Amygdala (tissue), 56 donors: ENCODE results near the gene FOXS1.
"Not testable (repeated sequence)": the region's sequence is repeated elsewhere in the genome, so short reads cannot be mapped to it uniquely, and the experiment has no call there.

Experiments
- DNase-seq, 56 donors: peaks; one replicate each; lab custom pipeline; 2025; lab: John Stamatoyannopoulos, UW

The FOXS1 gene

DNA sequence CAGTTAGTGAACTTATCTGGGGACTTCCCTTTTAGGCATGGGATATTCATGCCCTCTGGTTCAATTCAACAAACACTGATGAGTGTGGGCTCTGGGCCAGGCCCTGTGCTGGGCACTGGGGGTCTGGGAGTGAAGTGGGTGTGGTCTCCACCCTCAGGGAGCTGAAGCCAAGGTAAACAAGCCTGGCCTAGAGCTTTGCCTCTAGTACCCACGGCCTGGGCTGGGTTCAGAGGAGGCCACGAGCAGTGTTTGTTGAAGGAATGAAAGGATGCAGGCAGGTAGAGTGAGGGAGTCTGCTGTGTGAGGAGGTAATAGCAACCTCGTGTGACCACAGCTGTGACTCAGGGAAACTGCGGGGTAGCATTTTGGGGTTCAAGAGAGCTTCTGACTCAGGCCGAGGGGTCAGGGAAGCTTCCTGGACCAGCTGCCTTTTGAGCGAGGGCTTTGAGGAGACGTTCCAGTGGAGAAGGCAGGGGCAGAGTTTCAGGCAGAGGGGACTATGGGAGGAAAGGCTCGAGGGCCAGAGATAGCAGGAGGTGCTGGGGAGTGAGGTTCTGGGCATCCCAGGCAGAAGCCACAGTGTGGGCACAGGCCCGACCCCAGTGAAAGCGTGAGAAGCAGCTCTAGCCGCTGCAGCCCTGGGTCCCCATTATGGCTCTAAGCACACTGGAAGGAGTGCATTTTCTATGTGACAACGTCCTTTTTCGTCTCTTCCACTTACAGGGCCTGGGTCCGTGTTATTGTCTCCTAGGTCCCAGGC is 20.7 kb downstream of the FOXS1 start:
- no peak for DNase-seq

DNA sequence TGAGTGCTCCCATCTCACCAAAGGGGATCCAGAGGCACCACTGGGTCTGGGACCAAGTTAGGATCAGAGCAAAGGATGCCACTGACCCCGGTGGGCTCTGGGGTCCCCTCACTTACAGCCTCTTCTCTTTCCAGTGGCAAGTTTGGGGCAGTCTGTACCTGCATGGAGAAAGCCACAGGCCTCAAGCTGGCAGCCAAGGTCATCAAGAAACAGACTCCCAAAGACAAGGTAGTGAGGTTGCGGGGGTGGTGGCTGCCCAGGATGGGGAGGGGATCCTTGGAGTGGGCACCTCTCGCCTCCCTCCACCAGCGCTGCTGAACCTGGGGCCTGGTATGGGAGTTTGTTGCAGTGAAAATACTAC is 21.3 kb downstream of the FOXS1 start:
- no peak for DNase-seq

DNA sequence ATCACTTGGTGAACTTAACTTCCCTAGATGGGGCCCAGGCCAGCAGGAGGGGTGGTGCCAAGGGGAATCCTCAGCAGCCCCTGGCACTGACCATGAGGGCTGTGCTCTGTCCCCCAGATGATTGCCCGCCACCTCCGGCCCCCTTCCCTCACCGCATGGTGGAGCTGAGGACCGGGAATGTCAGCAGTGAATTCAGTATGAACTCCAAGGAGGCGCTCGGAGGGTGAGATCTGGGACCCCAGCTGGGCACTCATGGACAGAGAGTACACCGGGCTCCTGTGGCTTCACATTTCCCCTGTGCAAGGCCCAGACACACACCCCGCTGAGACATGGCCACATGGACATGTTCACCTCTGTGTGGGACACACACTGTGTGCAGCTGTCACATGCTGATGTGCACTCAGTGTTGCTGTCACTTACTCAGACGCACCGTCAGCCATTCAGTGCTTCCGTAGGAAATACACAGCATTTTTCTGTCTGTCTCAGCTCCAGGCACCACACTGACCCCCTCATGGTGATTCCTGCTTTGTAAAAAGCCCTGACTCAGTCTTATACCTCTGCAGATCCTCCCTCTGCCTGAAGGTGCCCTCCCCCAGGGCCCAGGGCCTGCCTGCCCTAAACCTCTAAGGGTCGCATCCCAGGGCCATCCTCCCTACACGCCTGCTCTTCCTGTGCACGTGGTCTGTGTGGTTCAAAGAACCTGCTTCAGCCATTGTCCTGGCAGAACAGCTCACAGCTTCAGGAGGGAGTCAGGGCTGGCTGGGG is 21.9 kb downstream of the FOXS1 start:
- DNase-seq = no peak

DNA sequence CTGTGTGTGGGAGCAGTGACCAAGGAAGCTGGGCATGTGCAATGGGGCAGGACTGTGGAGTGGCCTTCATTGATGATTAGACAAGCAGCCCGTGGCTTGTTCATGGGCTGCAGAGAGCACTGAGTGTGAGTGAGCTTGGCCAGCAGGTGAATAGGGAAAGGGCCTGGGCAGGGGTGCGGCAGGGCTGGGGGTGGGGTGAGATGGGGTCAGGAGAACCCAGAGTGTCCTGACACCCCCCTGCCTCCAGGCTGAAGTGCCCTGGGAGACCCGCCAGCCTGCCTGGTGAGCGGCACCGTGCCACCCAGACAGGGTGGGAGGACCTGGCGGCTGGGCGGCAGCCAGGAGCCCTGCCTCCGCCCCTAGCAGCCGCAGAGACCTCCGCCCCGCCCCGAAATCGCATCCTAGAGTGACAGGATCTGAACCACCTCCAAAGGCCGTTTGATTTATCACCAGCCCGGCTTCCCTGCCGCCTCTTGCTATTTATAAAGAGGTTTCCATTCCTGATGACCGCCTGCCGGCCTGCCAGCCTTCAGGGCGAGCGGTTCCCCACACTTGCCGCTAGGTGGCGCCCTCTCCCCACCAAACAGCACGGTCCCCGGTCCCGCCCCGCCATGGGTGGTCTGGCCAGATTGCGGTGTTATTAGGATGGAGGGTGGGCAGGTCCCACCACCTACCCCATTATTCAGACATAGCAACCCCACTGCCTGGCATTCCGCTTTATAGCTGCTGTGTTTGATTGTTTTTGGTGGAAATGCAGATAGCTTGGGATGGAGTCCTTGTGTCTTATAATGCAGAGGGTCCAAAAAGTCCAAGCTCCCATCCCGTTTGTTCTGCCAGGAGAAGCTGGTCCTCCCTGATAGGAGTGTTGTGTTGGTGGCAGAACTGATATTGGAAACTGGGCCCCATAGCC is 22.7 kb downstream of the FOXS1 start:
- DNase-seq = peak in 51 of 56 donors; percentile 12 to 78 (median 48)

DNA sequence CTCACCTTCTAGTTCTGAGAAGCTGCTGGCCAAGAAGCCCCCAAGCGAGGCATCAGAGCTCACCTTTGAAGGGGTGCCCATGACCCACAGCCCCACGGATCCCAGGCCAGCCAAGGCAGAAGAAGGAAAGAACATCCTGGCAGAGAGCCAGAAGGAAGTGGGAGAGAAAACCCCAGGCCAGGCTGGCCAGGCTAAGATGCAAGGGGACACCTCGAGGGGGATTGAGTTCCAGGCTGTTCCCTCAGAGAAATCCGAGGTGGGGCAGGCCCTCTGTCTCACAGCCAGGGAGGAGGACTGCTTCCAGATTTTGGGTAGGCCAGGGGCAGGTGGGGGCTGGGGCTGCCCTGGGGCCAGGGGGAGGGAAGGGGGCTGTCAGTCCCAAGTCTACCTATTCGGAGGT is 24.0 kb downstream of the FOXS1 start:
- DNase-seq = no peak

DNA sequence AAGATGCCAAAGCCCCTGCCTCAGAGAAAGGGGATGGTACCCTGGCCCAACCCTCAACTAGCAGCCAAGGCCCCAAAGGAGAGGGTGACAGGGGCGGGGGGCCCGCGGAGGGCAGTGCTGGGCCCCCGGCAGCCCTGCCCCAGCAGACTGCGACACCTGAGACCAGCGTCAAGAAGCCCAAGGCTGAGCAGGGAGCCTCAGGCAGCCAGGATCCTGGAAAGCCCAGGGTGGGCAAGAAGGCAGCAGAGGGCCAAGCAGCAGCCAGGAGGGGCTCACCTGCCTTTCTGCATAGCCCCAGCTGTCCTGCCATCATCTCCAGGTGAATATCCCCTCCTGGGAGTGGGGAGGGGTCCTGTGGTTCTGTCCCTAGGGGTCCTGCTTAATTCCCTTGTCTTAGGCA is 25.2 kb downstream of the FOXS1 start:
- DNase-seq = no peak

DNA sequence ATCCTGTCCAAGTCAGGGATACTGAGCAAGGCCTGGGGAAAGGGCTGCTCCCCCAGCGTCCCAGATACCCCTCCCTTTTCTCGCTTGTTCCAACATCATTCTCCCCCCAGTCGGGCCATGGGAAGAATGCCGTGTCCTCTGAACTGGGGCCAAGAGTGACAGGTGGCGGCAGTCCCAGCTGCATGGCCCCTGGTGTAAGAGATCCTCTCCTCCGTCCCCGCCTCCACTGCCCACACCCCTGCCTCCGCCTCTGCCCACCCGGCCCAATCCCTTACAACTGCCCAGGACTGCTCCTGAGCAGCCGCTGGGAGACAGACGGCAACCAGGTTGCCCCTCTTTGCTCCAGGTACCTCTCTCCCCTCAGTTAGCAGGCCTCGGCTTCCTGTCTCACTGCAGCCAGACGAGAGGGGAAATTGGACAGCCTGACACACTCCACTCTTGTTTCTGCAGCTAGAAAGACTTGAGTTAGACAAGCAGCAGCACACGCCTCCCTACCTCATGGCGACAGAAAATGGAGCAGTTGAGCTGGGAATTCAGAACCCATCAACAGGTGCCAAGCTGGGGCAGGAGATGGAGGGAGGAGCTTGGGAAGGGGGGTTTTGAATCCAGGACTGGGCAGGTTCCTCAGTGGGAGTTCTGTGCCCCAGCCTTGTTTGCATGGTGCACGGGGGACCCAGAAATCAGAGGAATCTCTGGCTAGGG is 26.2 kb downstream of the FOXS1 start, which contains the start of gene MYLK2:
MYLK2 (plus strand) TSS at position 274 of the 702 bp plus-strand sequence; CDS start at position 499, 225 bp downstream.
- DNase-seq = no peak

DNA sequence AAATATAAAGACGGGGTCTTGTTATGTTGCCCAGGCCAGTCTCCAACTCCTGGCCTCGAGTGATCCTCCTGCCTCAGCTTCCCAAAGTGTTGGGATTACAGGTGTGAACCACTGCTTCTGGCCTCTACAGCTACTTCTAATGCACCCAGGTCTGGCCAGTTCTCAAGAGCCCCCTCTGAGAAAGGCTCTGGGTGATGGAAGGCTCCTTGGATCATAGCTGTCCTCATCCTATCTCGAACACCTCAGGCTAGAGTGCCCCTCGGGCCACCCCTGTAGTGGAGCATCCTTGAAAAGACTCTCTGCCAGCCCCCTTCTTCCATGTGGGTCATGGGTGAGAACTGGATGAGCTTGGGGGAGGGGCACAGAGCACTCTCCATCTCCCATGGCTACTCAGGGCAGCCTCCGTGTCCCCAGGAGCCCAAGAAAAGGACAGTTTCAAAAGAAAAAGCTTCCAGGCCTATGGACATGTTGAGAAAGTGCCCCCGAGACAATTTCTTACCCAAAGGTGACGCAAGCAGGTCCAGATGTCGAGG is 27.0 kb downstream of the FOXS1 start:
- no peak for DNase-seq

DNA sequence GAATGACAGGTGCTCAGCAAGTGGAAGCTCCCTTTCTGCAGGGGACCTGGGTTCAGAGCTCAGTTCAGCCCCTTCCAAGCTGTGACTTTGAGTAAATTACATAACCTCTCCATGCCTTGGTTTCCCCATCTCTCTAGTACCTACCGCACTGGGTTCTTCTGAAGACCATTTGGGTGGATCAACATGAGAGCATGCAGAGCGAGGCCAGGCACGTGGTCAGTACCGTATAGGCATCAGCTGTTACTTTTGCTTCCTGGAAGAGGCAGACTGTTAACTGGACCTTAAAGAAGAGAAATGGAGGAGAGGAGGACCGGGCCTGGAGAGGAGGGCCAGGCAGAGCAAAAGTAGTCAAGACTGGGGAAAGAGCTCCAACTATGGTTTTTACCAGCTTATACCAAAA is 27.9 kb downstream of the FOXS1 start:
- DNase-seq = no peak

DNA sequence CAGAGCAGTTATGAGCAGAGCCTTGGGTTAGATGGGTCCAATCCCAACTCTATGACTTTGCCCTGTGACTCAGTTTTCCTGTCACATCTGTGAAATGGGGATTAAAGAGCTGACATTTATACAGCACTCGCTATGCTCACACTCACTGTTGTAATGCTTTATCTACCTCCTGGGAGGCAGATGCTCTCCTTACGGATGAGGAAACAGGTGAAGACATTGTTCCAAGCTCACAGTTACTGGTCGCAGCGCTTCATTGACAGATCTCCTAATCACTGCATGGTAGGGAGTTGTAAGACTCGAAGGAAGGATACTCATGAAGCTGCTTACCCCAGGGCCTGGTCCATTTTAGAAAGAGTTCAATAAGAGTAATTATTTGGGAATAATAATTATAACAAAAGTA is 29.2 kb downstream of the FOXS1 start:
- no peak for DNase-seq

DNA sequence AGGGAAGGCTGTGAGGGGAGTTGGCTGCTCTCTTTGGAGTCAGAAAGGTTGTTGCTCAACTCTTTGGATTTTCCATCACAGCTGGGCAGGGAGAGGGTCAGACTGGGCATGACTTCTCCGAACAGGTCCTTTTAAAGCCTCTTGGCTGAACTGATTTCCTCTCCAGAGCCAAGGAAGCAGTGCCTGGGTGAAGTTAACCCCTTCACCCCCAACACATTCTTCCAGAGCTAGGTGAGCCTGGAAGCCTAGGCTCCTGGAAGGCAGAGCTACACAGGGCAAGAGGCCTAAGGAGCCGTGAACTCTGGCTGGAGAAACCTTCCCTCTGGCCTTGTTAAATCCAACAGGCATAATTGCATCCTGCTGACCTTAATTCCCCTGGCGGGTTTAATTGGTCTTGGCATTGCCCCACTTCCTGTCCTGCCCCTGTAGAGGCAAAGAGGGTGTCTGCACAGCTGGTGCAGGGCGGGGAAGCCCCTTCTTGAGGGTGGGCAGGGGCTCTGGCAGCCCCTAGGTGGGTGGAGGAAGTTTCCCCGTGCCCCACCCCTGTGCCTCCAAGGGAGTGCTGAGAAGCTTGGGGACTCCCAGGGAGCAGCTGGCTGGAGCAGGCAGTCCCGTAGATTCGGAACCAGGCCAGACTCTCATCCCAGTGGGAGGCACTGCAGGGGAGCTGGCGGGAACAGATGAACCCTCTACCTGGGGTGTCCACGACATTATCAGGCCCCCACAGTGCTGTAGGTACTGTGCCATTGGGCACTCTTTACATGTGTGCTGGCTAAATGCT is 29.8 kb downstream of the FOXS1 start:
- DNase-seq = no peak

DNA sequence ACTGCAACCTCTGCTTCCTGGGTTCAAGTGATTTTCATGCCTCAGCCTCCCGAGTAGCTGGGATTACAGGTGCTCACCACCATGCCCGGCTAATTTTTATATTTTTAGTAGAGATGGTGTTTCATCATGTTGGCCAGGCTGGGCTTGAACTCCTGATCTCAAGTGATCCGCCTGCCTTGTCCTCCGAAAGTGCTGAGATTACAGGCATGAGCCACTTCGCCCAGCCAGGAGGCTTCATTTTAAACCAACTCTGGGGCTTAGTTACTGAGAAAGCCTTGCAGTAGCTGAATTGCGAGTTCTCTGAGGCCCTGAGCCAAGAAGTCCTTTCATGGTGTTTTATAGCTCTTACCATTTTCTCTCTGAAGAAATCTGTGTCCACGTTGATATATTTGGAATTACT is 31.3 kb downstream of the FOXS1 start:
- DNase-seq = not testable (repeated sequence)

DNA sequence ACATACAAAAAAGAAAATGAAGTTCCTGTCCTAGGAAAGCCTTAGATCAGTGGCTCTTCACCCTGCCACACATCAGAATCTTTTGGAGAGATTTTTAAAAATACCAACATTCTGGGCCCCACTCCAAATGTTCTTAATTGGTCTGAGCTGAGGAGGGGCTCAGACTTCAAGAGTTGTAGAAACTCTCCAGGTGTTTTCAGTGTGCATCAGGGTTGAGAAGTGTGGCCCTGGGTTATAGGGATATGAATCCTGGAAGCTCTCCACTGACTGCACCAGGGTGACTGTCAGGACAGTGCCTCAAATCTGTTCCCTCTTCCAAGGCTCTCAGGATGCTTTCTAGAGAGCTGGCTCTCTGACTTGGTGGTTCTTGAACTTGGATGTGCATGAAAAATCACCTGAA is 31.8 kb downstream of the FOXS1 start:
- no peak for DNase-seq

DNA sequence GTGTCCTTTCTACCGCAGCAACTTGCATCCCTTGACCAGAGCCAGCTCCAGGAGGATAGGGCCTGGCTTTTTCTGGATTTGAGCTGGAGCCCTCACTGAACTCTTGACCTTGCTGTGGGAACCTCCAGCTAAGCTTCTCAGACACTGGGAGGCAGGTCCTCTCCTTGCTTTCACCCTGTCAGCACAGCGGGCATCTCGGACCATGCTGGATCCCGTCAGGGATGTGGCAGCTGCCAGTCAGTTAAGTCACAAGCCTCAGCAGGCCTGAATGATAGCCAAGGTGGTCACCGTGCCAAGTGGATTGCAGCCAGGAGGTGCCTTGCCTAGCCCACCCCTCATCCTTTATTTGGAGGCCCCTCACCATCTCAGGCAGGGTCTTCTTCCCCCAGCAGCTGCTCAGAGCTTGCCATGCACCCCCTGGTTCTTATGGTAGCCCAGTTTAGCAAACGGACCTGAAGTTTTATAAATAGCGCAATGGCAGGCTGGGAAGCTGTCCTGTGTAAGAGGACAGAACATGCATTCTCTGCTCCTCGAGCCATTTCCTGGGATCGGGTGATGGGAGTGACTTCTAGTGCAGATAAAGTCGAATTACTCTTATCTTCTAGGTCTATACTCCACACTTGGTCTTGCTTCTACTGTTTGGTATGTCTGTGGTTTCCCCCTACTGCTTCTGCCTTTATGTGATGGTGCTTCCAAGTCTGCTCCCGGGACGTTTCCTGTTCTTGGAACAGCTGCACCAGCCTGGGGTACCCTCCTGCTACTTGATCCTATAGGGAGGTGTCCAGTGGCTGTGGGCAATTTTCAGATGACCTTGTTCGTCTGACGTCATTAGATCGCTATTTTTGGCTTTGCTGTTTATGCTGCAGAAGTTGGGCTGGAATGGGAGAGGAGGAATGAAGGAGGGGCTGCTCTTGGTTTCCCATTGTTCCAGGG is 33.3 kb downstream of the FOXS1 start:
- no peak for DNase-seq

DNA sequence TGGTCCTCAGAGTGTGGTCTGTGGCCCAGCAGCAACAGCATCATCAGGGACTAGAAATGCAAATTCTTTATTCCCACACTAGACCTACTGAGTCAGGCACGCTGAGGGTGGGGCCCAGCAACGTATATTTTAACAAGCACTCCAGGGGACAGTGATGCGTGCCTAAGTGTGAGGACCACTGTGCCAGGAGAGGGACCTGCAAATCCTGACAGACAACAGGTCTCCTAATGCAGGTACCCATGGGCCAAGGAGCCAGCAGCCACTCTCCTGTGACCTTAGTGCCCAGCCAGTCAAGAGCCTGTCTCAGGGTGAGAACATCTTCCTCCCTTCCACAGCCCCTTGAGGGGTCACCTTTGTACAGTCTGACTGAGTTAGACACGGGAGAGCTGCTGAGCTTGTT is 34.2 kb downstream of the FOXS1 start:
- DNase-seq = no peak

DNA sequence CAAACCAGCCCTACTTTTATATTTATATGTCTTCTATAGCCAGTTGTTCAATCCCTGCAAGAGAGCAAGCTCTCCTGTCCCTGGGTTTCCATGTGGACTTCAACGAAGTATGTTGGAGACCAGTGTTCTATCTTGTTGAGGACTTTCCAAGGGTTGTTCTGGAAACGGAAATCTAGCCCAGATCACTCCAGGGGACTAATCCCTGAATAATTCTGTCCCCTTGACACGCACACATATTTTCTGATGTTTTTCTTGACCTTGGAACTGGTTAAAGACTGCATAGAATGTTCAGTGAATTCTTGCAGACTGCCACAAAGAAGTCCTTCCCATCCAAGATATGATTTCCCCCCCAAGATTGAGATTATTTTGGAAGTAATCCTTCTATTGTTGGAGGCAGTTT is 35.7 kb downstream of the FOXS1 start:
- no peak for DNase-seq

DNA sequence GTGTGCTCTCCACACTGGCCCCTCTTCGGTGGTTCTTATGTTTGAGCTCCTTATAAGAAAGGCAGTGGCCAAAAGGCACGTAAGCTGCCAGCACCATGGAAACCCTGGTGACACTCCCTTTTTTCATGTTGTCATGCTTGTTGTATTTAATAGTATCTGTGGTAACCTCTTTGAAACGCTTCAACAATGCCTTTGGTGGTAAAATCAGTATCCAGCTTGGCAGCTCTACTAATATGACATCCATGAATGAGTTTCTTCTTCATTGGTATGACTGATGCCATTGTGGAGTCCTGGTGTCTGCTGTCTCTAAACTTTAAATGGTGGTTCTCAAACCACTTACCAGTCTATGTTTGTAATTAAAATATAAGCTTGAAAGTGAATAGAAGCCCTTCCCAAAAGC is 36.9 kb downstream of the FOXS1 start:
- DNase-seq = no peak
